ENCODE data around the gene ACAD11. TPM values are rescaled to one million over a fixed set of nuclear protein-coding genes. Genes with fewer than 3 reads are reported as not detected.
"Not testable (repeated sequence)": the region's sequence is repeated elsewhere in the genome, so short reads cannot be mapped to it uniquely, and the experiment has no call there.

ACAD11 gene
- total RNA-seq, 1 donor from 2014 or later, result 21.8 TPM

DNA sequence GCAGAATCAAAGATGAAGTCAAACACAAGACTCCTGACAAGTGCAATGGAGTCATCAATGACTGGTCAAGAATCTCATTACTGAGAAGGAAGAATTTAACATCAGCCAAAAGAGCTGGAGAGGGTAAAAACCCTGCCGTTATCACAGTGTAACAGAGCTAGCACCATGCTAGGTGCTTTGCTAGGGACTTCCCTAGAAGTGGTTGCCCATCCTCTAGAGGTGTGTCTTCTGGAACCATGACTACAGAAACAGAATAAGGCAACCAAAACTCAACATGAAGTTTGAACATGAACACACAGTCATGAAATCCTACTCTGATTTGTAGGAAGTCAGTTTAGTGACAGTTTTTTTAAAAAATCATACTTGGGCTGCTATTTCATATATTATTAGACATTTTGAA is 9.5 kb downstream of the ACAD11 start:
- H3K36me3 Mint-ChIP-seq, result no peaks in the 10 kb centered on the region
- no peak overlapping the region for H3K27ac Mint-ChIP-seq
- no peaks in the 10 kb centered on the region for H3K27me3 Mint-ChIP-seq (ENCODE audit: low read depth)
- no peak overlapping the region for H3K4me3 Mint-ChIP-seq
- H3K4me1 Mint-ChIP-seq, result no peaks in the 10 kb centered on the region
- no peaks in the 10 kb centered on the region for H3K9me3 Mint-ChIP-seq
- TF ChIP-seq, protein P1, sequence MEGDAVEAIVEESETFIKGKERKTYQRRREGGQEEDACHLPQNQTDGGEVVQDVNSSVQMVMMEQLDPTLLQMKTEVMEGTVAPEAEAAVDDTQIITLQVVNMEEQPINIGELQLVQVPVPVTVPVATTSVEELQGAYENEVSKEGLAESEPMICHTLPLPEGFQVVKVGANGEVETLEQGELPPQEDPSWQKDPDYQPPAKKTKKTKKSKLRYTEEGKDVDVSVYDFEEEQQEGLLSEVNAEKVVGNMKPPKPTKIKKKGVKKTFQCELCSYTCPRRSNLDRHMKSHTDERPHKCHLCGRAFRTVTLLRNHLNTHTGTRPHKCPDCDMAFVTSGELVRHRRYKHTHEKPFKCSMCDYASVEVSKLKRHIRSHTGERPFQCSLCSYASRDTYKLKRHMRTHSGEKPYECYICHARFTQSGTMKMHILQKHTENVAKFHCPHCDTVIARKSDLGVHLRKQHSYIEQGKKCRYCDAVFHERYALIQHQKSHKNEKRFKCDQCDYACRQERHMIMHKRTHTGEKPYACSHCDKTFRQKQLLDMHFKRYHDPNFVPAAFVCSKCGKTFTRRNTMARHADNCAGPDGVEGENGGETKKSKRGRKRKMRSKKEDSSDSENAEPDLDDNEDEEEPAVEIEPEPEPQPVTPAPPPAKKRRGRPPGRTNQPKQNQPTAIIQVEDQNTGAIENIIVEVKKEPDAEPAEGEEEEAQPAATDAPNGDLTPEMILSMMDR (IDR thresholded peaks at IDR 0.05; ENCODE audit: unreplicated experiment), result no peak
- DNase-seq (ENCODE audit: low spot score in 2 of 2, unreplicated experiment in 2 of 2), result no peak

DNA sequence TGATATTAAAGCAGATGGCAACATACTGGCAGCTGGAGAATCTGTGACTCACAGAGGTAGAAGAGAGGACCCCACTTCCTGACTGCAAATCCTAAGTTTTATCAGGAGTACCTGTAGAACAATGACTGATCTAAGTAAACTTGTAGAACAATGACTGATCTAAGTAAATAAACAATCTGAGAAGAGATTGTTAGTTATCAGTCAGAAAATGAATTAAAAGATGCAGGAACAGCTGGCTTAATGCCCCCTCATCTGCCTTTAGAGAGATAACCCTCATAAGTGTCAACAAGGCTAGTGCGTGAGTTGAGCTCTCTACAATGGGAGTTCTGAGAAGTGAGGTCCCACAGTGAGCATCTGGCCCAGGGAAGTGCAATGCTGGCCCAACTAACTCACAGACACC is 14.6 kb downstream of the ACAD11 start:
- no peaks in the 10 kb centered on the region for H3K36me3 Mint-ChIP-seq
- no peaks in the 10 kb centered on the region for H3K27me3 Mint-ChIP-seq (ENCODE audit: low read depth)
- H3K9me3 Mint-ChIP-seq, result no peaks in the 10 kb centered on the region
- no peak for DNase-seq (ENCODE audit: low spot score in 2 of 2, unreplicated experiment in 2 of 2)
- no peak overlapping the region for H3K4me3 Mint-ChIP-seq
- TF ChIP-seq, protein P1 (IDR thresholded peaks at IDR 0.05; ENCODE audit: unreplicated experiment), result no peak
- no peaks in the 10 kb centered on the region for H3K4me1 Mint-ChIP-seq
- H3K27ac Mint-ChIP-seq, result no peak overlapping the region

DNA sequence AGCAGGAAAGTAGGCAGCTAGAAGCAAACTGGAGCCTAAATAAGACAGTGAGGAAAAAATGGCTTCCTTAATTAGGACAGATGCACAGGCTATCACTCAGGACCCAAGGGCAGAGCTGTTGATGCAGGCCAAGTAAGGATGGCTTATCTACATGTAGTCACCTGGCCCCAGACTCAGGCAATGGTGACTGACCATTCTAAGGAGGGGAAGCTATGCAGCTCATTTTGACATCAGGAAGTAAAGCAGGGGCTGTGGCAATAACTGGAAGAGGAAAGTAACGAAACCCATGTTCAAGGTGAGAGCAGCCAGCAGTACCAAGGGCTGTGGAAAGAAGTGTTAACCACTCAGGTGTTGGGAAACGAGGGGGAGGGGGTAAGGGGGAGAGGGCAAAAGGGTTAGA is 16.2 kb downstream of the ACAD11 start:
- Mint-ChIP-seq H3K27ac (no peak overlapping the region), H3K4me1 (no peaks in the 10 kb centered on the region), H3K36me3 (peaks cover 3% of the 10 kb centered on the region), H3K9me3 (no peaks in the 10 kb centered on the region), H3K27me3 (ENCODE audit: low read depth) (no peaks in the 10 kb centered on the region), H3K4me3 (no peak overlapping the region)
- TF ChIP-seq, protein P1 (IDR thresholded peaks at IDR 0.05; ENCODE audit: unreplicated experiment), result no peak
- DNase-seq (ENCODE audit: low spot score in 2 of 2, unreplicated experiment in 2 of 2), result no peak

DNA sequence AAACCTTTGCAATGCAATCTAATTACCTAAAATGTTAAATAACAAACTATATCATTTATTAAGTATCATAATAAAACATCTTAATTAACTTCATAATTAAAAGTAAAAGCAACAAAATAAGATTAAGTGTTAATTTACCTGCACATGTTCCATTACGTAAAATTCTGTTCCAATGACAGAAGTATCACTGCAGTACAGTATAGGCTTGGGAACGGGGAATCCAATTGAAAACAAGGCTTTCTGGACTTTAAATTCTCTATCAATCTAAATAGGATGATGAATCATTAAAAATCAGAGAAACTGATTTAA is 17.1 kb downstream of the ACAD11 start:
- Mint-ChIP-seq H3K9me3 (no peaks in the 10 kb centered on the region), H3K4me1 (no peaks in the 10 kb centered on the region), H3K4me3 (no peak overlapping the region), H3K27ac (no peak overlapping the region), H3K36me3 (peaks cover 3% of the 10 kb centered on the region), H3K27me3 (ENCODE audit: low read depth) (no peaks in the 10 kb centered on the region)
- no peak for DNase-seq (ENCODE audit: low spot score in 2 of 2, unreplicated experiment in 2 of 2)
- TF ChIP-seq, protein P1 (IDR thresholded peaks at IDR 0.05; ENCODE audit: unreplicated experiment), result peak; percentile 31

DNA sequence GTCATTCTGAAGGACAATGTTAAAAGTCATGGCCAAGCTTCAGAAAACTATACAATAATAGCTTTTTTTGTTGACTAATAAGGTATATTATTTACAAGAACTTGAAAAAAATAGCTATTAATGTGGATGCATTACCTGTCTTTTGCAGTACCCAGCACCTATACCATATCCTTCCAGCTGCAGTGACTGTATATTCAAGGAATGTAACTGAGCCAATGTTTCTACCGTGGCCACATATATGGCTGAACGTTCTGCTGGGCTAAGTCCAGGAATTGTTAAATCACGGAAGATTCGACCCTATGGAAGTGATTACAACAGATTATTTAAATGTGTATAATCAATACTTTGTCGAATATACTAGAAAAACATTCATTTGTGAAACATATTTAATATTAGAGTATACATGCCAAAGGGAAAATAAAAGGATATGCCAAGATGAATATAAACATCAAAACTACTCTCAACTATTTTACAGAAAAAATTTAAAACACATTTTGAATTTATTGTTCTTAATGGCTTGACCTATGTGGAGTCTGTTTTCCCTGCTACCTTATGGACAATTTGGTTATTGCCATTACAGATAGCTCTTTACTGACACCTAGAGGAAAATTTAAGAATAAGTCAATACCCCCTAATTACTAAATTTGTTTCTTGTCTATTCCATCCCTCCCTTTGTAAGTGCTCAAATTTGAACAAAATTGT is 17.6 kb downstream of the ACAD11 start:
- Mint-ChIP-seq H3K4me1 (no peaks in the 10 kb centered on the region), H3K36me3 (peaks cover 3% of the 10 kb centered on the region), H3K4me3 (no peak overlapping the region), H3K27me3 (ENCODE audit: low read depth) (no peaks in the 10 kb centered on the region), H3K27ac (no peak overlapping the region), H3K9me3 (no peaks in the 10 kb centered on the region)
- no peak for DNase-seq (ENCODE audit: low spot score in 2 of 2, unreplicated experiment in 2 of 2)
- TF ChIP-seq, protein P1 (IDR thresholded peaks at IDR 0.05; ENCODE audit: unreplicated experiment), result peak; percentile 72

DNA sequence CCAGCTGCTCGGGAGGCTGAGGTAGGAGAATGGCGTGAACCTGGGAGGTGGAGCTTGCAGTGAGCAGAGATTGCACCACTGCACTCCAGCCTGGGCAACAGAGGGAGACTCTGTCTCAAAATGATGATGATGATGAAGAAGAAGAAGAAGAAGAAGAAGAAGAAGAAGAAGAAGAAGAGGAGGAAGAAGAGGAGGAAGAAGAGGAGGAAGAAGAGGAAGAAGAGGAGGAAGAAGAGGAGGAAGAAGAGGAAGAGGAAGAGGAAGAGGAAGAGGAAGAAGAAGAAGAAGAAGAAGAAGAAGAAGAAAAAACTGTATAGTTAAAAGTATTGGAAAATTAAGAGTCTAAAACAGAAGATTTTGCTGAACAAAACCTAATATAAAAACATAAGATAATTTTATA is 18.2 kb downstream of the ACAD11 start:
- H3K36me3 Mint-ChIP-seq; H3K9me3 Mint-ChIP-seq; DNase-seq (ENCODE audit: low spot score in 2 of 2, unreplicated experiment in 2 of 2); H3K27me3 Mint-ChIP-seq (ENCODE audit: low read depth); H3K4me1 Mint-ChIP-seq; H3K4me3 Mint-ChIP-seq; H3K27ac Mint-ChIP-seq: not testable (repeated sequence)

Measured in mesothelial cell of epicardium (in vitro differentiated cells).